GM12891 (cell line): ENCODE data around the gene MEGF6.

Experiments used
- POLR2A ChIP-seq: IDR thresholded peaks from 2 replicates; pipeline ENCODE4 v1.6.1; 2011; ENCODE audit warnings: low read depth, low read length, control low read depth
- POLR2AphosphoS5 ChIP-seq: IDR thresholded peaks from 2 replicates; pipeline ENCODE4 v1.6.1; 2011; ENCODE audit warnings: low read depth, low read length, control low read depth
- POU2F2 ChIP-seq: IDR thresholded peaks from 2 replicates; pipeline ENCODE4 v1.6.1; 2011; ENCODE audit warnings: low read depth, mild to moderate bottlenecking, control low read depth, low read length, moderate library complexity
- TAF1 ChIP-seq: IDR thresholded peaks from 2 replicates; pipeline ENCODE4 v1.6.1; 2011; ENCODE audit warnings: low read depth, low read length, control low read depth

- no peak for TF ChIP-seq POLR2A
- no peak for TF ChIP-seq POU2F2
- no peak for TF ChIP-seq POLR2AphosphoS5
- no peak for TF ChIP-seq TAF1
Observed at GRCh38 chr1:3618531-3618880, 7.2 kb upstream of the MEGF6 start.
